ENCODE results near the gene ANKRD36. TPM values are rescaled to one million over a fixed set of nuclear protein-coding genes. Genes with fewer than 3 reads are reported as not detected.
"Not testable (repeated sequence)": the region's sequence is repeated elsewhere in the genome, so short reads cannot be mapped to it uniquely, and the experiment has no call there.

Gene ANKRD36
- total and polyA plus RNA-seq, 9 donors = 5.1 to 38.0 (median 10.2) TPM

DNA sequence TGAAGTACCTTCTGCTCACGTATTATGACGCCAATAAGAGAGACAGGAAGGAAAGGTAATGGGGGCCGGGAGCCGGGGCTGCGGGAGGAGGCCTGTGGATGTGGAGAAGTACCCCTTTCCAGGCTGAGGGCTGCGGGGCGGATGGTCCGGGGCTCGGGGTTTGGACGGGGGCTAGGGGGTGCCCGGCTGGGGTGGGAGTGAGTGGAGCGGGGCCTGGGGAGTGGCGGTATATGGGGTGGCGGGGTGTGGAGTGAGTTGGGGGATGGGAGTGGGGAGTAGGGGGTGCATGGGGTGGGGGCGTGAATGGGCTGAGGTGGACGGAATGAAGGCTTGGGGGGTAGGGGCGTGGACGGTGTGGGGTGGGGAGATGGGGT, 916 bp downstream of the ANKRD36 start:
- H3K9me3 ChIP-seq (replicated peaks; ENCODE audit: control insufficient read depth, low read depth, low read length); H3K27me3 ChIP-seq (ENCODE audit: control insufficient read depth, insufficient read depth, low read length); H3K36me3 ChIP-seq (ENCODE audit: control insufficient read depth, insufficient read depth, low read length); DNase-seq; H3K4me1 ChIP-seq (ENCODE audit: control insufficient read depth, insufficient read depth, low read length): not testable (repeated sequence)
- H3K27ac ChIP-seq (ENCODE audit: low read length) = peak overlapping the region; percentile 85
- WGBS (ENCODE audit: insufficient coverage) = no CpG with 5 or more reads among the region's 18 CpGs
- peak overlapping the region; percentile 60 for H3K4me3 ChIP-seq (ENCODE audit: low read length)

DNA sequence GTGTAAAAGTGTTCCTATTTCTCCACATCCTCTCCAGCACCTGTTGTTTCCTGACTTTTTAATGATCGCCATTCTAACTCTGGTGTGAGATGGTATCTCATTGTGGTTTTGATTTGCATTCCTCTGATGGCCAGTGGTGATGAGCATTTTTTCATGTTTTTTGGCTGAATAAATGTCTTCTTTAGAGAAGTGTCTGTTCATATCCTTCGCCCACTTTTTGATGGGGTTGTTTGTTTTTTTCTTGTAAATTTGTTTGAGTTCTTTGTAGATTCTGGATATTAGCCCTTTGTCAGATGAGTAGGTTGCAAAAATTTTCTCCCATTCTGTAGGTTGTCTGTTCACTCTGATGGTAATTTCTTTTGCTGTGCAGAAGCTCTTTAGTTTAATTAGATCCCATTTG, 16.1 kb downstream of the ANKRD36 start:
- H3K4me3 ChIP-seq (ENCODE audit: low read length); DNase-seq; H3K9me3 ChIP-seq (replicated peaks; ENCODE audit: control insufficient read depth, low read depth, low read length); H3K36me3 ChIP-seq (ENCODE audit: control insufficient read depth, insufficient read depth, low read length); H3K4me1 ChIP-seq (ENCODE audit: control insufficient read depth, insufficient read depth, low read length); H3K27ac ChIP-seq (ENCODE audit: low read length); H3K27me3 ChIP-seq (ENCODE audit: control insufficient read depth, insufficient read depth, low read length): not testable (repeated sequence)
- no CpG with 5 or more reads among the region's 2 CpGs for WGBS (ENCODE audit: insufficient coverage)

DNA sequence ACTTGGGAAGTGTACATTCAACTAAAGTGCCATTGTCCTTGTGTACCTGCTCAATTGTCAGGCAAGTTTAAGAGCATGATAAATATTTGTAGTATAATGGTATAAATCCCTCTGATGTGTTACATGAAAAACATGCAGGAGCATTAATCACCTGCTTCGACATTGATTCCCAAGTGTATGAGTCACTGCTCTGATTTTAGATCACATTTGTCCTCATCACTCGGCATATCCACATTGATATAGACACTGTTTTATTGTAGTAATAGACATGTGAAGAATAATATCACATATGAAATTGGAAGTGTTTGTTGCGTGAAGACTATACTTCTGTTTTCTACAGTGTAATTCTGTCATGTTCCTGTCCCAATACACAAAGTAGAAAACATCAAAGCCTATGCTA, 31.1 kb downstream of the ANKRD36 start:
- H3K27ac ChIP-seq (ENCODE audit: low read length); H3K4me1 ChIP-seq (ENCODE audit: control insufficient read depth, insufficient read depth, low read length); H3K27me3 ChIP-seq (ENCODE audit: control insufficient read depth, insufficient read depth, low read length); H3K36me3 ChIP-seq (ENCODE audit: control insufficient read depth, insufficient read depth, low read length); H3K9me3 ChIP-seq (replicated peaks; ENCODE audit: control insufficient read depth, low read depth, low read length); H3K4me3 ChIP-seq (ENCODE audit: low read length): not testable (repeated sequence)
- DNase-seq = peak; percentile 1
- whole genome bisulfite sequencing (ENCODE audit: insufficient coverage) = no CpG with 5 or more reads among the region's 3 CpGs

DNA sequence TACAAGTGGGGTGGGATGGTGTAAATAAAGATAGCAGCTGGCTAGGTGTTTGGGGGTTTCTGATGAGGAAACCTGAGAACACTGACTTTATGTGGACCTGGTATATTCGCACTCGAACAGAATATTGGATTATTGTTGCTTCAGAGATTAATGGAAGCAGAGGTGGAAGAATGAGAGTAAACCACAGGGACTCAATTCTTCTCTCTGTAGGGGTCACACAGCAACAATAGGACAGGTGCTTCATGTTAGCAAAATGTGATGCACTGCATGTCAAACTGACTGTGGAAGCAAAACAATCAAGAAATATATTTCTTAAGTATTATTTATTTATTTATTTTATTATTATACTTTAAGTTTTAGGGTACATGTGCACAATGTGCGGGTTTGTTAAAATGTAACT, 53.6 kb downstream of the ANKRD36 start:
- H3K4me1 ChIP-seq (ENCODE audit: control insufficient read depth, insufficient read depth, low read length); DNase-seq; H3K27me3 ChIP-seq (ENCODE audit: control insufficient read depth, insufficient read depth, low read length); H3K9me3 ChIP-seq (replicated peaks; ENCODE audit: control insufficient read depth, low read depth, low read length); H3K36me3 ChIP-seq (ENCODE audit: control insufficient read depth, insufficient read depth, low read length); H3K4me3 ChIP-seq (ENCODE audit: low read length); H3K27ac ChIP-seq (ENCODE audit: low read length): not testable (repeated sequence)
- WGBS (ENCODE audit: insufficient coverage) = no CpG with 5 or more reads among the region's 3 CpGs

- not testable (repeated sequence) for H3K4me3 ChIP-seq (ENCODE audit: low read length); H3K9me3 ChIP-seq (replicated peaks; ENCODE audit: control insufficient read depth, low read depth, low read length); H3K4me1 ChIP-seq (ENCODE audit: control insufficient read depth, insufficient read depth, low read length); H3K36me3 ChIP-seq (ENCODE audit: control insufficient read depth, insufficient read depth, low read length); H3K27me3 ChIP-seq (ENCODE audit: control insufficient read depth, insufficient read depth, low read length); DNase-seq; H3K27ac ChIP-seq (ENCODE audit: low read length)
- WGBS (ENCODE audit: insufficient coverage) = no CpG with 5 or more reads among the region's 4 CpGs
These were observed 55.0 kb downstream of the ANKRD36 start for GRCh38 chr2:97167938-97168337.

- not testable (repeated sequence) for H3K9me3 ChIP-seq (replicated peaks; ENCODE audit: control insufficient read depth, low read depth, low read length); DNase-seq; H3K27me3 ChIP-seq (ENCODE audit: control insufficient read depth, insufficient read depth, low read length); H3K36me3 ChIP-seq (ENCODE audit: control insufficient read depth, insufficient read depth, low read length); H3K27ac ChIP-seq (ENCODE audit: low read length); H3K4me1 ChIP-seq (ENCODE audit: control insufficient read depth, insufficient read depth, low read length); H3K4me3 ChIP-seq (ENCODE audit: low read length)
- WGBS (ENCODE audit: insufficient coverage) = no CpG with 5 or more reads among the region's 2 CpGs
These were observed 55.6 kb downstream of the ANKRD36 start for GRCh38 chr2:97168583-97168982.

DNA sequence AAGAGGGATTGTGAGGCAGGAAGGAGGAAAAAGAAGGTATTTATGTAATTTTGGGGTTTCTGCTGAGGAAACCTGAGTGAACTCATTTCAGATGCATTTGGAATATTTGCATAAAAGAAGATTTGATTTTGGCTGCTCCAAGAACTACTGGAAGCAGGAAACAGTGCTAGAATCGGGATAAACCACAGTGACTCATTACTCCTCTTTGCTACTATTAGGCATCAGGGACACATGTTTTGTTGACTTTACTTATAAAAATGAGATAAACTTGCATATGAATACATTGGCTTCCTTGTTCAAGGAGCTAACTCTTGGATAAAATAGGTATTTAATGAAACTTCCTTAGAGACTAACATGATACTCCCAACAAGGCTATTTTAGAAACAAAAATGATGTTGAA, 67.4 kb downstream of the ANKRD36 start:
- WGBS (ENCODE audit: insufficient coverage) = no CpG with 5 or more reads among the region's 1 CpG
- not testable (repeated sequence) for H3K36me3 ChIP-seq (ENCODE audit: control insufficient read depth, insufficient read depth, low read length)

DNA sequence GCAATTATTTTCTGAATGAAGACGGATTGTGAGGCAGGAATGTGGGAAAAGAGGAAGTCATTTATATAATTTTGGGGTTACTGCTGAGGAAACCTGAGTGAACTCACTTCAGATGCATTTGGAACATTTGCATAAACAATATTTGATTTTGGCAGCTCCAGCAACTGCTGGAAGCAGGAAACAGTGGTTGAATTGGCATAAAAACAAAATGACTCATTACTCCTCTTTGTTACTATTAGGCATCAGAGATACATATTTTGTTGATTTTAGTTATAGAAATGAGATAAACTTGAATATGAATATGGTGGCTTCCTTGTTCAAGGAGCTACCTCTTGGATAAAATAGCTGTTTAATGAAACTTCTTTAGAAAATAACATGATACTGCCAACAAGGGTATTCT, 82.4 kb downstream of the ANKRD36 start:
- not testable (repeated sequence) for DNase-seq; H3K27ac ChIP-seq (ENCODE audit: low read length); H3K4me3 ChIP-seq (ENCODE audit: low read length); H3K9me3 ChIP-seq (replicated peaks; ENCODE audit: control insufficient read depth, low read depth, low read length); H3K27me3 ChIP-seq (ENCODE audit: control insufficient read depth, insufficient read depth, low read length); H3K4me1 ChIP-seq (ENCODE audit: control insufficient read depth, insufficient read depth, low read length)
- WGBS (ENCODE audit: insufficient coverage) = no CpG with 5 or more reads among the region's 1 CpG
- H3K36me3 ChIP-seq (ENCODE audit: control insufficient read depth, insufficient read depth, low read length) = peaks cover 20% of the 10 kb centered on the region

More for the DNA sequence above, 67.4 kb downstream of the ANKRD36 start:
- not testable (repeated sequence) for H3K4me1 ChIP-seq (ENCODE audit: control insufficient read depth, insufficient read depth, low read length); H3K27ac ChIP-seq (ENCODE audit: low read length); H3K4me3 ChIP-seq (ENCODE audit: low read length); DNase-seq; H3K27me3 ChIP-seq (ENCODE audit: control insufficient read depth, insufficient read depth, low read length); H3K9me3 ChIP-seq (replicated peaks; ENCODE audit: control insufficient read depth, low read depth, low read length)

DNA sequence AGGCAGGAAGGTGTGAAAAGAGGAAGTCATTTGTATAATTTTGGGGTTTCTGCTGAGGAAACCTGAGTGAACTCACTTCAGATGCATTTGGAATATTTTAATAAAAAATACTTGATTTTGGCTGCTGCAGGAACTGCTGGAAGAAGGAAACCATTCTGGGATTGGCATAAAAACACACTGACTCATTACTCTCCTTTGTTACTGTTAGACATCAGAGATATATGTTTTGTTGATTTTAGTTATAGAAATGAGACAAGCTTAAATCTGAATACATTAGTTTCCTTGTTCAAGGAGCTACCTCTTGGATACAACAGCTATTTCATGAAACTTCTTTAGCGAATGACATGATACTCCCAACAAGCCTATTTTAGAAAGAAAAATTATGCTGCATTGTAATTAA, 84.3 kb downstream of the ANKRD36 start:
- peaks cover 21% of the 10 kb centered on the region for H3K36me3 ChIP-seq (ENCODE audit: control insufficient read depth, insufficient read depth, low read length)
- not testable (repeated sequence) for H3K27me3 ChIP-seq (ENCODE audit: control insufficient read depth, insufficient read depth, low read length); H3K9me3 ChIP-seq (replicated peaks; ENCODE audit: control insufficient read depth, low read depth, low read length); H3K4me3 ChIP-seq (ENCODE audit: low read length); H3K4me1 ChIP-seq (ENCODE audit: control insufficient read depth, insufficient read depth, low read length); DNase-seq; H3K27ac ChIP-seq (ENCODE audit: low read length)
- WGBS (ENCODE audit: insufficient coverage) = no CpG with 5 or more reads among the region's 1 CpG

DNA sequence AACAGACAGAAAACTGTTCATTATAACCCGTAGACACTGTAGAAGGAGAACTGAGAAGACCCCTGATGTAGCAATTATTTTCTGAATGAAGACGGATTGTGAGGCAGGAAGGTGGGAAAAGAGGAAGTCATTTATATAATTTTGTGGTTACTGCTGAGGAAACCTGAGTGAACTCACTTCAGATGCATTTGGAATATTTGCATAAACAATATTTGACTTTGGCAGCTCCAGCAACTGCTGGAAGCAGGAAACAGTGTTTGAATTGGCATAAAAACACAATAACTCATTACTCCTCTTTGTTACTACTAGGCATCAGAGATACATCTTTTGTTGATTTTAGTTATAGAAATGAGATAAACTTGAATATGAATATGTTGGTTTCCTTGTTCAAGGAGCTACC, 87.9 kb downstream of the ANKRD36 start:
- H3K27me3 ChIP-seq (ENCODE audit: control insufficient read depth, insufficient read depth, low read length); H3K36me3 ChIP-seq (ENCODE audit: control insufficient read depth, insufficient read depth, low read length); H3K9me3 ChIP-seq (replicated peaks; ENCODE audit: control insufficient read depth, low read depth, low read length); H3K4me3 ChIP-seq (ENCODE audit: low read length); DNase-seq; H3K27ac ChIP-seq (ENCODE audit: low read length); H3K4me1 ChIP-seq (ENCODE audit: control insufficient read depth, insufficient read depth, low read length): not testable (repeated sequence)
- WGBS (ENCODE audit: insufficient coverage) = 88% methylated on average over 2 of the region's 2 CpGs

- not testable (repeated sequence) for H3K9me3 ChIP-seq (replicated peaks; ENCODE audit: control insufficient read depth, low read depth, low read length); H3K27me3 ChIP-seq (ENCODE audit: control insufficient read depth, insufficient read depth, low read length); H3K36me3 ChIP-seq (ENCODE audit: control insufficient read depth, insufficient read depth, low read length); DNase-seq; H3K4me3 ChIP-seq (ENCODE audit: low read length); H3K4me1 ChIP-seq (ENCODE audit: control insufficient read depth, insufficient read depth, low read length); H3K27ac ChIP-seq (ENCODE audit: low read length)
- no CpG with 5 or more reads among the region's 5 CpGs for WGBS (ENCODE audit: insufficient coverage)
These were observed 89.8 kb downstream of the ANKRD36 start for GRCh38 chr2:97202643-97203250.
